Smooth muscle cell (in vitro differentiated cells): ENCODE measurements around the gene PALM3. TPM values are rescaled to one million over a fixed set of nuclear protein-coding genes. Genes with fewer than 3 reads are reported as not detected.

Experiments
- DNase-seq: peaks from one replicate; lab custom pipeline; 2025; ENCODE audit not compliant: unreplicated experiment; lab: John Stamatoyannopoulos, UW
- H2AFZ ChIP-seq: fragments of 200-600 bp; sonication (generic); 2 replicates; pipeline ENCODE4 v1.6.0; 2016; ENCODE audit warnings: antibody characterized with exemption, low read depth, mild to moderate bottlenecking
- H3F3A ChIP-seq: fragments of 200-600 bp; sonication (generic); 2 replicates; pipeline ENCODE4 v1.6.0; 2017; ENCODE audit warnings: antibody characterized with exemption, low read depth
- H3K27ac ChIP-seq: fragments of 200-600 bp; sonication (generic); 2 replicates; pipeline ENCODE4 v1.5.1; 2016; ENCODE audit warnings: low read depth, mild to moderate bottlenecking
- H3K27me3 ChIP-seq: fragments of 200-600 bp; sonication (generic); 2 replicates; pipeline ENCODE4 v1.6.1; 2016; ENCODE audit warnings: low read depth, mild to moderate bottlenecking
- H3K36me3 ChIP-seq: fragments of 200-600 bp; sonication (generic); 2 replicates; pipeline ENCODE4 v1.5.1; 2016; ENCODE audit warnings: low read depth
- H3K4me1 ChIP-seq: fragments of 200-600 bp; sonication (generic); 2 replicates; pipeline ENCODE4 v1.5.1; 2016; ENCODE audit warnings: low read depth
- H3K4me2 ChIP-seq: fragments of 200-600 bp; sonication (generic); 2 replicates; pipeline ENCODE4 v1.6.0; 2016; ENCODE audit warnings: mild to moderate bottlenecking
- H3K4me3 ChIP-seq: fragments of 200-600 bp; sonication (generic); 2 replicates; pipeline ENCODE4 v1.5.1; 2016; ENCODE audit warnings: mild to moderate bottlenecking
- H3K79me2 ChIP-seq: fragments of 200-600 bp; sonication (generic); 2 replicates; pipeline ENCODE4 v1.6.0; 2016; ENCODE audit warnings: low read depth, mild to moderate bottlenecking
- H3K9ac ChIP-seq: fragments of 200-600 bp; sonication (generic); 2 replicates; pipeline ENCODE4 v1.6.0; 2016; ENCODE audit warnings: low read depth
- H3K9me3 ChIP-seq: fragments of 200-600 bp; sonication (generic); replicated peaks from 2 replicates; pipeline ENCODE4 v1.5.1; 2016; ENCODE audit warnings: low read depth
- H4K20me1 ChIP-seq: fragments of 200-600 bp; sonication (generic); 2 replicates; pipeline ENCODE4 v1.6.0; 2016; ENCODE audit warnings: low read depth
- CTCF ChIP-seq: fragments of 200-600 bp; sonication (generic); IDR thresholded peaks from 2 replicates; pipeline ENCODE4 v1.5.1; 2017; ENCODE audit warnings: borderline replicate concordance, mild to moderate bottlenecking, antibody characterized with exemption; ENCODE audit not compliant: insufficient read depth, poor library complexity, severe bottlenecking
- WGBS: methylation state at CpG from one replicate; pipeline ENCODE4 v1.1.7; 2016; ENCODE audit warnings: low lambda C conversion rate; 5-methylcytosine and 5-hydroxymethylcytosine counted together
- polyA plus RNA-seq: library from polyadenylated mRNA; unstranded; fragments of >200 nt; fragmentation: Nextera tagmentation; extraction: Ambion mirVana; gene quantifications from 2 replicates; pipeline ENCODE4 v1.2.1, GENCODE V29; 2016
- total RNA-seq: library from RNA; depleted of rRNA; stranded (reverse); fragments of >200 nt; gene quantifications from 2 replicates; pipeline ENCODE4 v1.2.3, GENCODE V29; 2014

Gene PALM3
- total and polyA plus RNA-seq, 2 experiments from 2014 or later, result 0.55 TPM; not detected in 1

DNA sequence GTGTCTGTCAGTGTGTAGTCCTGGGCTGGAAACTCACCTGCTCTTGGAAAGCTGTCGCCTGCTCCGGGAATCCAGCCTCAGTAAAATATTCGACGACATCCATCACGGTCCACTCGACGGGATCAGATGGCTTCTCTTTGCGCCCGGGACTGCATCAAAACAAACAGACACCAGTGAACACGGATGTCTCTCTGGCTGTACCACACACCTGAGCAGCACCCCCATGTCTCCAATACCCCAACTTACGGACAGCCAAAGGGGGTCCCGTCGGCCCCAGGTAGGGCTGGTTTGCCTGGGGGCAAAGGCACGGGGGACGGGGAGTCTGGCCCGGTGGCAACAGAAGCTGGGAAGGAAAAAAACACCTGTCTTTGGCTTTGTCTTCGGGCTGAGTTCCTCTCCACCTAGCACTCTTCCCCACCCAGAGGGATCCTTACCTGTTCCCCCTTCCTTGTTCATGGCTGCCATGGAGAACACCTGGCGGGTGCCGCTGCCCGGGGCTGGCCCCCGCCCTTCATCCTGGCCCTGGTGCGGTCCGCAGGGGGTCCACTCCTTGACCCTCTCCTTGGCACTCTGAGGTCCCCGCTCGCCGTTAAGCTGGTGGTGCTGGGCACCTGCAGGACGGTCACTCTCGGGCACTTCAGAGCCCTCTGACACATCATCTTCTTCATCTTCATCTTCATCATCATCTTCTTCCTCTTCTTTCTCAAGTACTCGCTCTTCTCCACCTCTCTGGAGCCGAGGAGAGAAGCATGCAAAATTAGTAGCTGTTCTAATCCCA is 26.9 kb upstream of the PALM3 start:
- Histone ChIP-seq H3K9me3 (no peaks in the 10 kb centered on the region), H3K9ac (no peak overlapping the region), H3K36me3 (no peaks in the 10 kb centered on the region), H3K4me2 (peak overlapping the region; percentile 76), H3K4me3 (peak overlapping the region; percentile 57), H3K79me2 (no peaks in the 10 kb centered on the region), H3K4me1 (no peaks in the 10 kb centered on the region), H3F3A (no peaks in the 10 kb centered on the region), H3K27ac (no peak overlapping the region), H2AFZ (no peak overlapping the region), H3K27me3 (no peaks in the 10 kb centered on the region), H4K20me1 (peaks cover 12% of the 10 kb centered on the region)
- no peak for TF ChIP-seq CTCF
- WGBS, result 91% methylated on average over 30 of the region's 30 CpGs
- no peak for DNase-seq

GRCh38 chr19:14086098-14086497 is 24.2 kb upstream of the PALM3 start:
- Histone ChIP-seq H3K79me2 (peaks cover 5% of the 10 kb centered on the region), H3K27ac (no peak overlapping the region), H4K20me1 (peaks cover 12% of the 10 kb centered on the region), H3K27me3 (no peaks in the 10 kb centered on the region), H3K4me1 (no peaks in the 10 kb centered on the region), H3K4me3 (no peak overlapping the region), H3K9me3 (no peaks in the 10 kb centered on the region), H3K4me2 (peak overlapping the region; percentile 68), H2AFZ (no peak overlapping the region), H3K9ac (no peak overlapping the region), H3K36me3 (no peaks in the 10 kb centered on the region), H3F3A (no peaks in the 10 kb centered on the region)
- DNase-seq, result no peak
- 75% methylated on average over 5 of the region's 5 CpGs for WGBS
- TF ChIP-seq CTCF, result no peak

- Histone ChIP-seq H3K4me1 (no peaks in the 10 kb centered on the region), H3K4me2 (peak within 1 kb of the TSS; percentile 68), H3K9me3 (no peaks in the 10 kb centered on the region), H3F3A (no peaks in the 10 kb centered on the region), H3K9ac (no peak within 1 kb of the TSS), H3K79me2 (peaks cover 5% of the 10 kb centered on the region), H3K36me3 (no peaks in the 10 kb centered on the region), H4K20me1 (peaks cover 12% of the 10 kb centered on the region), H3K4me3 (peak within 1 kb of the TSS; percentile 22), H3K27ac (no peak within 1 kb of the TSS), H3K27me3 (no peaks in the 10 kb centered on the region), H2AFZ (no peak within 1 kb of the TSS)
- WGBS, result 35% methylated on average over 43 of the region's 54 CpGs
- DNase-seq, result no peak
- no peak for TF ChIP-seq CTCF
Observed at GRCh38 chr19:14085309-14085995, 23.6 kb upstream of the PALM3 start, which contains the start of gene C19orf67. Gene C19orf67, minus strand, starts transcription at chr19:14085783. Its CDS starts 156 bp downstream, at chr19:14085627.
